KMS-11 (cell line): Measurements from ENCODE around the gene NLGN1.

Experiments used
- H2AFZ ChIP-seq: fragments of 200-600 bp; sonication (generic); 2 replicates; pipeline ENCODE4 v1.6.1; 2016; ENCODE audit warnings: antibody characterized with exemption, mixed run types, low read depth
- H3K27ac ChIP-seq: fragments of 200-600 bp; sonication (generic); 2 replicates; pipeline ENCODE4 v1.6.1; 2016; ENCODE audit warnings: mild to moderate bottlenecking, mixed run types
- H3K27me3 ChIP-seq: fragments of 200-600 bp; sonication (generic); 2 replicates; pipeline ENCODE4 v1.6.1; 2017; ENCODE audit warnings: mild to moderate bottlenecking, low read depth, mixed run types, moderate library complexity; ENCODE audit not compliant: insufficient read depth
- H3K36me3 ChIP-seq: fragments of 200-600 bp; sonication (generic); 2 replicates; pipeline ENCODE4 v1.6.1; 2017; ENCODE audit warnings: mild to moderate bottlenecking, mixed run types; ENCODE audit not compliant: insufficient read depth
- H3K4me1 ChIP-seq: fragments of 200-600 bp; sonication (generic); 2 replicates; pipeline ENCODE4 v1.6.1; 2016; ENCODE audit warnings: mild to moderate bottlenecking, low read depth, mixed run types; ENCODE audit not compliant: poor library complexity, severe bottlenecking
- H3K4me2 ChIP-seq: fragments of 200-600 bp; sonication (generic); 2 replicates; pipeline ENCODE4 v1.7.0; 2016; ENCODE audit warnings: mild to moderate bottlenecking, mixed run types
- H3K4me3 ChIP-seq: fragments of 200-600 bp; sonication (generic); IDR thresholded peaks from 2 replicates; pipeline ENCODE4 v1.6.1; 2017; ENCODE audit warnings: low read depth, low read length, mixed read lengths; ENCODE audit not compliant: insufficient read depth
- H3K79me2 ChIP-seq: fragments of 200-600 bp; sonication (generic); 2 replicates; pipeline ENCODE4 v1.6.1; 2016; ENCODE audit warnings: low read depth, mixed run types; ENCODE audit not compliant: insufficient read depth
- H3K9ac ChIP-seq: fragments of 200-600 bp; sonication (generic); 2 replicates; pipeline ENCODE4 v1.6.1; 2016; ENCODE audit warnings: mild to moderate bottlenecking, mixed run types
- H4K20me1 ChIP-seq: fragments of 200-600 bp; sonication (generic); 2 replicates; pipeline ENCODE4 v1.6.1; 2016; ENCODE audit warnings: mild to moderate bottlenecking, mixed run types; ENCODE audit not compliant: insufficient read depth
- TF ChIP-seq, protein P1 (sequence below): fragments of 200-600 bp; sonication (generic); conservative IDR thresholded peaks from 2 replicates; pipeline ENCODE4 v1.6.1; 2017; ENCODE audit warnings: low read depth, mild to moderate bottlenecking, antibody characterized with exemption, low read length, moderate library complexity, mixed read lengths

NLGN1 gene

DNA sequence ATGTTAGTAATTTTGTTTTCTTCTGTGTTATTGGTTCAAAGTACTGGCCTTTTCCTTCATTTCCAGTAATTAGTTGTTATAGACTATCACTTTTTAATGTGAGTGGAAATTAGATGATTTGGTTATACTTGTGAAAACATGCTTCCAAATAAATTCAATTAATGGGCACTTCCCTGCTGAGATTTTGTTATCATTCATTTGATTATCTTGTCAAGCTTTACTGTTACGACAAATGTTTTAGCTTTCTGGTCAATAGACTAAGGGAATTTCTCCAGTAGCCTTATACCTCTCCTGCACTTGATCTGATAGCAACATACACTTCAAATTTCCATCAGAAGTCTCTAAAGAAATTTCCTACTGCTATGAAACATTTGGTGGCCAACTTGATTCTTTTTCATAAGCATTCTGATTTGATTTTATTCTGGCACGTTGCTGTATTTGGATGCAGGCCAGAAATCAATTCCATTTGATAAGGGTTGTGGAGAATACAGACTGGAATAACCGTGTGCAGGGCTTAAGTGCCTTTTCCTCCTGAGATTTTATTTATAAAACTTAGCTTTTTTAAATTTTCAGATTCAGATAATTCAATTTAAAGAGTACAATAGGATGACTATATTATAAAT lies 887.8 kb downstream of the NLGN1 start:
- Histone ChIP-seq H3K27ac (no peak overlapping the region), H4K20me1 (no peaks in the 10 kb centered on the region), H3K36me3 (no peaks in the 10 kb centered on the region), H3K4me1 (no peaks in the 10 kb centered on the region), H3K9ac (no peak overlapping the region), H3K4me3 (no peak overlapping the region), H3K27me3 (no peaks in the 10 kb centered on the region), H2AFZ (no peak overlapping the region), H3K4me2 (no peak overlapping the region), H3K79me2 (no peaks in the 10 kb centered on the region)
- TF ChIP-seq, protein P1, sequence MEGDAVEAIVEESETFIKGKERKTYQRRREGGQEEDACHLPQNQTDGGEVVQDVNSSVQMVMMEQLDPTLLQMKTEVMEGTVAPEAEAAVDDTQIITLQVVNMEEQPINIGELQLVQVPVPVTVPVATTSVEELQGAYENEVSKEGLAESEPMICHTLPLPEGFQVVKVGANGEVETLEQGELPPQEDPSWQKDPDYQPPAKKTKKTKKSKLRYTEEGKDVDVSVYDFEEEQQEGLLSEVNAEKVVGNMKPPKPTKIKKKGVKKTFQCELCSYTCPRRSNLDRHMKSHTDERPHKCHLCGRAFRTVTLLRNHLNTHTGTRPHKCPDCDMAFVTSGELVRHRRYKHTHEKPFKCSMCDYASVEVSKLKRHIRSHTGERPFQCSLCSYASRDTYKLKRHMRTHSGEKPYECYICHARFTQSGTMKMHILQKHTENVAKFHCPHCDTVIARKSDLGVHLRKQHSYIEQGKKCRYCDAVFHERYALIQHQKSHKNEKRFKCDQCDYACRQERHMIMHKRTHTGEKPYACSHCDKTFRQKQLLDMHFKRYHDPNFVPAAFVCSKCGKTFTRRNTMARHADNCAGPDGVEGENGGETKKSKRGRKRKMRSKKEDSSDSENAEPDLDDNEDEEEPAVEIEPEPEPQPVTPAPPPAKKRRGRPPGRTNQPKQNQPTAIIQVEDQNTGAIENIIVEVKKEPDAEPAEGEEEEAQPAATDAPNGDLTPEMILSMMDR: no peak

DNA sequence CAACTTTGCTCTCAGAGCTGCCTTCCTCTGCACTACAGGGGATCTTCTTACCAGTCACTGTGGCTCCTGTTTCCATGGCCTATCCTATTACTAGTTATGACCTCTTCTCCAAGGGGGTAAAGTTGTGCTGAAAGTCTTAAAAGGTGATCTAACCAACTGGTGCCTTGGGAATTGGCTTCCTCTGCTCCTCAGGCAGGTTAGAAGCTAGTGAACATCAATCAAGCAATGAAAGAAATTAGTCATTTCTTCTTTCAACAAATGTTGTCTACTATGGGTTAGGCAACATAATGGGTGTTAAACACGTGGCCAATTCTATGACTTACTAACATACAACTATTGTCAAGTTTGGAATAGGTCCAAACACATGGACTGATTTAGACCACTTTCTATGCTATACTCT lies 890.2 kb downstream of the NLGN1 start:
- no peaks in the 10 kb centered on the region for H3K4me1 ChIP-seq
- no peaks in the 10 kb centered on the region for H3K27me3 ChIP-seq
- H3K79me2 ChIP-seq: no peaks in the 10 kb centered on the region
- no peak overlapping the region for H3K27ac ChIP-seq
- no peak overlapping the region for H2AFZ ChIP-seq
- H4K20me1 ChIP-seq: no peaks in the 10 kb centered on the region
- TF ChIP-seq, protein P1: no peak
- H3K9ac ChIP-seq: no peak overlapping the region
- H3K4me2 ChIP-seq: no peak overlapping the region
- H3K4me3 ChIP-seq: no peak overlapping the region
- no peaks in the 10 kb centered on the region for H3K36me3 ChIP-seq

DNA sequence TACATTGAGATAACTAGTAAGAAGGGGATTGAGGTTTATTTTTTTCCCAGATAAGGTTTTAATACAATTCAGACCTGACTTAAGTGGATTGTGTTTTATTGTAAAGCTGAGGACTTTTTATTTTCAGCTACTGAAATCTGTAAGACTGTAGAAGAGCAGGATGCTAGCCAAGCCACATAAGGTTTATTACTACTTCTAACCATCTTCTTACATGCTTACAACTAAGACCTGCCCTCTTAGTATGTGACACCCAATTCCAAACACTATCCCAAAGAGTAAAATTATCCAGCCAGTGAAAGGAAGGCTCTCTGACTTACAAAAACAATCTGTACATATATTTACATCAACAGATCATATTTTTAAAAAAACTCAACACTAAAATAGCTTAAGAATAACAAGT lies 897.1 kb downstream of the NLGN1 start:
- TF ChIP-seq, protein P1: no peak
- Histone ChIP-seq H3K36me3 (no peaks in the 10 kb centered on the region), H3K4me3 (no peak overlapping the region), H3K79me2 (no peaks in the 10 kb centered on the region), H3K27me3 (no peaks in the 10 kb centered on the region), H3K9ac (no peak overlapping the region), H2AFZ (no peak overlapping the region), H3K4me2 (no peak overlapping the region), H3K4me1 (no peaks in the 10 kb centered on the region), H3K27ac (no peak overlapping the region), H4K20me1 (no peaks in the 10 kb centered on the region)

DNA sequence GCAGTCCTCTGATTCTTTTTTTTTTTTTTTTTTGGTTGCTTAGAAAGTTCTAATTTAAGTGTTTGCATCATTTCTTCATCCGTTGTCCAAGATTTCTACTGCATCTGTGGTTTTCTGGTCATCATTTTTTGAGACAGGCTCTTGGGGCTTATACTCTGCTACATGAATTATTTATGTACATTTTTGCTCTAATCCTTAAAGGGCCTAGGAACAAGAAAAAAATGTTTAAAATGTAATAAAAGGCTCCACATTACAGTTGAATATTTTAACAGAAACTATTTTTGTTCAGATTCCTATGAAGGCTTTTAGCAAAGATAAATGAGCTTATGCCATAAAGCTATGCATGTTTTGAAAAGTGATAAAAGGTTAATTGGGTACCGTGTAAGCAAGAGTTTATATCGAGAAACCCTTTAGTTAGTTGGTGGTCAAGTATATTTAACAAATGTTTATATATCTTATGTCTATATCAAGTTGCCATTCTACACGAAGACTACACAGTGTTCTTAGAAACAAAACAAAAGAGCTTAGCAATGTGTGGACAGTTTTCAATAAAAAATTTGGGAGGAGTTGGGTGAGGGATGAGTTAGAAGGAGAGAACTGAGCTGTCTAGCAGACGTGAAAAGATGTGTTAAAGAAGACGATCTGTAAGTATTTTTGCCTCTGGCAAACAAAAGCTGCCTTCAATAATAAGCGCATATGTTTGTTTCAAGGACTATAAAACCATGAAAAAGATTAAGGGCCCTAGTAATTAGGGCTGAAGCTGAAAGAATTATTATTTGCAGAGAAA lies 898.0 kb downstream of the NLGN1 start:
- TF ChIP-seq, protein P1: no peak

More for the DNA sequence above, 898.0 kb downstream of the NLGN1 start:
- H3K36me3 ChIP-seq: no peaks in the 10 kb centered on the region
- H3K4me2 ChIP-seq: no peak overlapping the region
- H3K79me2 ChIP-seq: no peaks in the 10 kb centered on the region
- no peaks in the 10 kb centered on the region for H3K27me3 ChIP-seq
- H3K4me3 ChIP-seq: no peak overlapping the region
- H3K27ac ChIP-seq: no peak overlapping the region
- H2AFZ ChIP-seq: no peak overlapping the region
- no peaks in the 10 kb centered on the region for H3K4me1 ChIP-seq
- no peak overlapping the region for H3K9ac ChIP-seq
- H4K20me1 ChIP-seq: no peaks in the 10 kb centered on the region
